Stimulated activated CD4-positive, alpha-beta T cell treated with anti-CD3 and anti-CD28 coated beads, Interleukin-12 subunit alpha, Interleukin-12 subunit beta, amount 100 ng/mL, for 4 hours (primary cell): ENCODE measurements around the gene COL23A1.
"Not testable (repeated sequence)": the region's sequence is repeated elsewhere in the genome, so short reads cannot be mapped to it uniquely, and the experiment has no call there.

Experiments used
- DNase-seq: peaks from one replicate; pipeline ENCODE4 v3.0.0-alpha.2; 2020

The COL23A1 gene

DNA sequence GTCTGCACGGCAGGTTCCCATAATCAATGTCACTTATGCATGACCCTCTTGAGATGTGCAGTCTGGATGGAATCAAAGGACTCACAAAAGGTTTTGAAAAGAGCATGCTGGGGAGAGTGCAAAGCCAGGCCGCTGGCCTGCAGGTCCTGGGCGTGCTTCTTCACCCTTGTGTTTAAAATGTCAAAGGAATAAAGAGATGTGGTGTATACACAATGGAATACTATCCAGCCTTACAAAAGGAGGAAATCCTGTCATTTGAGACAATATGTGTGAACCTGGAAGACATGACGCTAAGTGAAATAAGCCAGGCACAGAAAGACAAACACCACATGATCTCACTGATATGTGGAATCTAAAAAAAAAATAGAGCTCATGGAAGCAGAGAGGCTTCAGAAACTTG is 220.1 kb downstream of the COL23A1 start:
- DNase-seq, result no peak

- DNase-seq, result not testable (repeated sequence)
Measured at GRCh38 chr5:178369469-178369868, 220.7 kb downstream of the COL23A1 start.

- no peak for DNase-seq
Measured at GRCh38 chr5:178368716-178369300, 221.4 kb downstream of the COL23A1 start.

- DNase-seq, result no peak
Measured at GRCh38 chr5:178368274-178368673, 221.9 kb downstream of the COL23A1 start.

DNA sequence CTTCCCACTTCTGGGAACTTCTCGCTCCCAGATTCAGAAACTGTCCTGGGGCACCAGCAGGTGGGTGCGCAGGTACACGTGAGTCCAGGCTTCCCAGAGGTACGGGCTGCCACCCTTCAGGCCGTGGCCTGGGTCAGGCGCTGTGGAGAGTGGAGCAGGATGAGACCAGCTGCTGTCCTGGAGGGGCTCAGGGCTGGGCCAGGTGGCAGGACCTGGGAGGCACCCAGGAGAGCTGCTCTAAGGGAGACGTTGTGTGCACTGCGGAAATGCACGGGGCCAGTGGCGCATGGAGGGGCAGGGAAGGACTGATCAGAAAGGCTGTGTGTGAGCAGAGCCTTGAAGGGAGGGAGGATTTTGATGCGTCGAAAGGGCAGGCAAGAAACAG is 222.5 kb downstream of the COL23A1 start:
- no peak for DNase-seq

GRCh38 chr5:178366998-178367735 is 223.0 kb downstream of the COL23A1 start:
- DNase-seq, result no peak

DNA sequence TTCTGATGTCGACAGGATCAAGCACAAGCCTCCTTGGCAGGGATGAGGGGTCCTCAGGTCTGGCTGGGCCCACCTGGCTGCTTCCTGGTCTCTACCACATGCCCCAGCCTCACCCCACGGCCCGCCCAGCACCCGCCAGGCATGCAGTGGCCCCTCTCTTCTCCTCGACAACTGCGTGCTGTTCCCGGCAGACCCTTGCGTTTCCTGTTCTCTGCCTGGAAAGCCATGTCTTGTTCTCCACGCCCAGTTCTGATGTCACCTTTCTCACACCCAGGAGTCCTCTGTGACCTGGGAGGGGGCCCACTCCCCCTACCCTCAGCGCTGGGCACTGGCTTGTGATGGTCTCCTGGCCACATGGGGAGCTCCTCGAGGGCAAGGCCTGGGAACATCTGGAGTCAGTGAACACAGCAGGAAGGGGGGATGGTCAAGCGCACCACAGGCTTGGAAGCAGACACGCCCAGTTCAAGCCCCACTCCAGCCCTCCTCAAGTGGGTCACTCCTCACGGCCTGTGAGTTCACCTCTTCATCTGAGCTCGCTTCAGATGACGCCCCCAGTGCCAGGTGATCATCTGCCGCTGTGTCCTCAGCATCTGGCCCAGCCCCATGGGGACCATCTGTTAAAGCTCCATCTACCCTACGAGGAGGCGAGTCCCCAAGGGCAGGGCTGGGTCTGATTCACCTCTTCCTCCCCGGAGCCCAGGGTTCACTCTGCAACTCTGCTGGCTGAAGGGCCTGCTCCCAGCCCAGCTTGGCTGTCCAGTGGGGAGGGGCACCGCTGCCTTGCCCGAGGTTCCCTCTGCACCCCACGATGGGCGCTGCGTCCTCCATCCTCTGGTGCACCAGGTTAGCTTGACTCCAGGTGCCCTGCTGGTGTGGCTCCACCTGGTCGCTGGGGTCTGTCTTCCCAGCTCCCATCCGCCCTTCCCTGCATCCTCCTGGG is 224.4 kb downstream of the COL23A1 start:
- DNase-seq, result no peak

- DNase-seq, result no peak
Measured at GRCh38 chr5:178364326-178364675, 225.9 kb downstream of the COL23A1 start.

DNA sequence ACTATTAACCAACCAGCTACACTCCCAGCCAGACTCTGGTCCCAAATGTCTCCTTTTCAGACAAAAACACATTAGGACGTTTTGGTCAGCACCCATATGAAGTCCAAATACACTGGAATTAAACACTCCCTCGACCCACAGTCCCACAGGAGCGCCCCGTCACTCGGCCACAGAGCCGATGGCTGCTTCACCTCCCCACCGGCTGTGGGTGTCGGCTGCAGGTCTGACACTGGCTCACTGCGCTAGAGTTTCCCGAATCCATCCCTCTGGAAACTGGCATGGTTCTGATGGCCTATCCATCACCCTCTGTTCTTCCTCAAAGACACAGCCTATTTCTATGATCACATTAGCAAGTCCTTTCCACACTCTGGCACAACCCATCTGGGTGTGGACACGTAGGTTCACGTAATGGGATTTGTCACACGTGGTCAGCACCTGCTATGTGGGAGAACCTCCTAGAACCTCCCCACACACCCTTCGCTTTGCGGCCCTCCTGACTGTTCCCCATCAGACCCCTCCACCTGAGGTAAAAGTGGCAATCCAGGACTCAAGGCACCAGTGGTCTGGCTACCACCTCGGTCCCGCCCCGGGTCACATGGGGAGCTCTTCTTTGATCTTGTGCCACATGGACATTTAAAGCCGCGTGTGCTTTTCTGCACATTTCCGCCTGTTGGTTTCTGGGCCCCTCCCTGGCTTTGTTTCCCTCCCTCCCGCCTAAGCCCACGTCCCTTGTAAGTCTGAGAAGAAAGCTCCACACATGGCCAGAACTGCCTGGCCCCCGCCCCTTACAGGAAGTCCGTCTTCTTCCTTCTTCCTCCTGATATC is 226.5 kb downstream of the COL23A1 start:
- DNase-seq, result no peak

DNA sequence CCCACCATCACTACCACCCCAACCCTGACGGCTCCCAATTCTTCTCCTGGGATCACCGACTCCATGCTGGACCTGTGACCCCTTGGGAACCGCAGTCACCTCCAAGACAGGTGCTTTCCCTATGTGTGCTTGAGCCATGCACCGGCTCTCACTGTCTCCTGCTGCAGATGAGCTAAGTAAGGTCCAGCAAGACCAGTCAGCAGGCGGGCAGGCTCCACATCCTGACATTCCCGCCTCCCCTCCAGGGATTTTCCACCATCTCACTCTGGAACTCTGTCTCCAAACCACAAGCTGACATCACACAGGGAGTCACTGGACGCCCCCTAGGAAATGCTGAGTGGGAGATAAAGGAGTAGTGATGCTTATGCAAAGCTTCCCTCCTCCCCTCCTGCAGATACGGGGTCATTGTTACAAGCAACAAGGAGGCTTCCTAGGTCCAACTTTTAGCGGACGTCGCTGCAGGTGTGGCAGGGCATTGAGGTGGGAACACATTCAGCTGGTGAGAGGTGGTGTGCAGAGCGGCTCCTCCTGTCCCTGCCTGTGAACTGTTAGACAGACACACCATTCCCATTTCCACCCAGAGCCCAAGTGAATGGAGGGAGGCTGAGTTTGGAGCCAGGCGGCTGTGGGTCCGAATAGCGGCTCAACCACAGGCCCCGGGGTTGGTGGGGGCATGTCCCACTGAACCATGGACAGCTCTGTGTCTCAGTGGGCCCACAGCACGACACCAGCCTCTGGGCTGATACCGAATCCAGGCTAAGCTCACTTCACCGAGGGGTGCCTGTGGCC is 228.3 kb downstream of the COL23A1 start:
- no peak for DNase-seq

DNA sequence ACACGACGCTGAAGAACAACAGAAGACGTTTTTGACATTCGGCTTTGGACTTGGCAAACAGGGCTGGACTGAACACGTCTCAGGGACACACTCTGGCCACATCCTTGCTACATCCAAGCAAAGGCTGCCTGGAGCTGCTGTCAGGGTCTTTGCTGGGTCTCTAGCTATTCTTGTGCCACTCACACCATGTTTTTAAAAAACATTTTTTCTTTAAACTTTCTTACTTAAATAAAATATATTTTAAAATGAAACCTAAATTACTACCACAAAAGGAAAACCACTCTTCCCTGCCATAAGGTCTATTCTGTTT is 229.3 kb downstream of the COL23A1 start:
- DNase-seq, result no peak

GRCh38 chr5:178360222-178360925 is 229.8 kb downstream of the COL23A1 start:
- no peak for DNase-seq

GRCh38 chr5:178359738-178360137 is 230.5 kb downstream of the COL23A1 start:
- DNase-seq, result no peak

- DNase-seq, result no peak
Measured at GRCh38 chr5:178357678-178358077, 232.5 kb downstream of the COL23A1 start.

GRCh38 chr5:178357121-178357521 is 233.1 kb downstream of the COL23A1 start:
- no peak for DNase-seq

DNA sequence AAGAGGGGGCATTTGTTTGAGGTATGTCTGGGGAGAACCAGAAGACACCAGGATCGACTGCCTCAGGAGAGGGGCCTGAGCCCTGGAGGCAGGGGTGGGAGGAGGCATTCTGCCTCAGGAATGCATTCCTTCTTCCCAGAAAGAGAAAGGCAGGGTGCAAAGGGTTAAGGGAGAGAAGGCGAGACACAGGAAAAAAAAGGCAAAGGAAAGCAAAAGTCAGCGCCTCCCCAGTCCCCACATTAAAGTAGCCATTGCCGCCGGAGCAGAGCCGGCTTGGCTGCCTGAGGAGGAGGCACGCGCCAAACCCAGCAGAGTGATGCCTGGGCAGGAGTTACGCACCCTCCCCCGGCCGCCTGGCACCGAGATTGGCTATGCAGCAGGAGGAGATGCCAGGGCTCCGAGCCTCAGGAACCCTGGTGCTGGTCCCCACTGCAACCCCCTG is 233.7 kb downstream of the COL23A1 start:
- no peak for DNase-seq

DNA sequence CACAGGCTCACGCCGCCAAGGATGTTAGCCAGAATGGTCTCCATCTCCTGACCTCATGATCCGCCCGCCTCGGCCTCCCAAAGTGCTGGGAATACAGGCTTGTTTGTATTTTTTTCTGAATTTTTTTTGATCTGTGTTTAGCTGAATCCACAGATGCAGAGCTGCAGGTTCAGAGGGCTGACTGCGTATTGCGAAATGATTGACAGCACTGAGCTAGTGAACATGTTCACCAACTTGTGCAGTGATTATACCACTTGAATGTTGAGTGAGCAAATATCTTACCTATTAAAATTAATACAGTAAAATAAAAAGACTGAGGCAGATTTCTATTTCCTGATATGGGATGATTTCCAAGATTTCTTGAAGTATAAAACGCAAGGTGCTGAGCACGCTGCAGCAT is 234.5 kb downstream of the COL23A1 start:
- DNase-seq, result no peak

DNA sequence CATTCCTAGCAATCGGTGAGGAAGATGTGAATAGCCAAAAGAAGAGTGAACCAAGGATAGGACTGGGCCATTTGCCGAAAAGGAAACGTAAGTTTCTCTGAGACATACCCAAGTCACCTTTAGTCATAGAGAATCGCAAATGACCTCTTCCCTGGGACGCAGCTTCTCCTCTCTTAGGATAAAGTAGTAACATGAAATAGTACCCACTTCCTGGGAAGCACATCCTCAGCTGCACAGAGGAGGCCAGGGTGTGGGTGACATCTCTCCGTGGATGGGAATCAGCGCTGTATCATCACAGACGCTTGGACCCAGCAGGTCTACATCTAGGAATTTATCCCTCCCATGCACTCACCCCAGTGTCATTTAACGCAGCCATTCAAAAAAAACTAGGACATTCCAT is 236.7 kb downstream of the COL23A1 start:
- DNase-seq, result no peak

DNA sequence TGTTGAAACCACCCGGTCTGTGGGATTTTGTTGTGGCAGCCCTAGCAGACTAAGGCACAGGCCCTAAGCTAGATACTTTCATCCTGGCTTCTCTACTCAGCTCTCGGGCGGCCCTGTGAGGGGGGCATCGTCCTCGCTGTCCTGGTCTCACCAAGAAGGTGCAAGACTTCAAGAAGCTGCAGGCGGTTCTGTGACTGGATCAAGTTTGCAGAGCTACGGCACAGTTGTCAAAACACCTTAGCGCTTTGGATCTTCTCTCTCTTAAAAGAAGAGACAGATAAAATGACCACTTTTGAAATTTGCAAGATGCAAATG is 238.2 kb downstream of the COL23A1 start:
- DNase-seq, result no peak

DNA sequence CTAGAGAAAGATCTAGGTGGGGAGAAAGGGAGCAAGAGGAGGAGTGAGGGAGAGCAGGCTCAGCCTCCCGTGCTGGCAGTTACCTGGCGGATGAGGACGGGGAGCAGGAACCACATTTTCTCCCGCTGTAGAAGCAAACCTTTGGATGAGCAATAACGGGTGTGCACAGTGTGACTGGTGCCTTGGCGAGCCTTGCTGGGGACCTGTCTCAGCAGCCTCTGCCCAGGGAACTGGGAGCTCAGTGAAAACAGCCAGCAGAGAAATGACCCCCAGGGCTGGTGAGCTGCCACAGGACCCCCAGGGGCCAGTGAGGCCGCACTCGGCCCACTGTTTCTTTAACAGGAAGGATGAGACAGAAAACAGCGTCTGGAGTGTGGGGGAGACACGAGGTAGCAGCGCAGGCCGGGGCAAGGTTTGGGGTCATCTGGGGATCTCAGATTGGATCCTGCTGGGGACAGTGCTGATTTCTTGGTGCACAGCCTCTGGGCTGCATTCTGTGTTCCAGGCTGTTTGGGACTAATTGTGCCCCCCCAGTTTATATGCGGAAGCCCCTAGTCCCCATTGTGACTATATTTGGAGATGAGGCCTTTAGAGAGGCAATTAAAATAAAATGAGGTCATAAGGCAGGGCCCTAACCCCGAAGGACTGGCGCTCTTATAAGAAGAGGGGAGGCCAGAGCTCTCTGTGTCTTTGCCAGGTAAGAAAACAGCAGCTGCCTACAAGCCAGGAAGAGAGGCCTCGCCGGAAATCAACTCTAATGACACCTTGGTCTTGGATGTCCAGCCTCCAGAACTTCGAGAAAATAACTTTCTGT is 238.8 kb downstream of the COL23A1 start:
- no peak for DNase-seq
